HG03196 (cell line): ENCODE measurements around the gene C11orf68.
"Not testable (repeated sequence)": the region's sequence is repeated elsewhere in the genome, so short reads cannot be mapped to it uniquely, and the experiment has no call there.

Source experiments
- ATAC-seq: cut with Tn5 transposase; IDR thresholded peaks from one replicate; pipeline ENCODE4 v1.9.1; 2021; ENCODE audit not compliant: unreplicated experiment

The C11orf68 gene

DNA sequence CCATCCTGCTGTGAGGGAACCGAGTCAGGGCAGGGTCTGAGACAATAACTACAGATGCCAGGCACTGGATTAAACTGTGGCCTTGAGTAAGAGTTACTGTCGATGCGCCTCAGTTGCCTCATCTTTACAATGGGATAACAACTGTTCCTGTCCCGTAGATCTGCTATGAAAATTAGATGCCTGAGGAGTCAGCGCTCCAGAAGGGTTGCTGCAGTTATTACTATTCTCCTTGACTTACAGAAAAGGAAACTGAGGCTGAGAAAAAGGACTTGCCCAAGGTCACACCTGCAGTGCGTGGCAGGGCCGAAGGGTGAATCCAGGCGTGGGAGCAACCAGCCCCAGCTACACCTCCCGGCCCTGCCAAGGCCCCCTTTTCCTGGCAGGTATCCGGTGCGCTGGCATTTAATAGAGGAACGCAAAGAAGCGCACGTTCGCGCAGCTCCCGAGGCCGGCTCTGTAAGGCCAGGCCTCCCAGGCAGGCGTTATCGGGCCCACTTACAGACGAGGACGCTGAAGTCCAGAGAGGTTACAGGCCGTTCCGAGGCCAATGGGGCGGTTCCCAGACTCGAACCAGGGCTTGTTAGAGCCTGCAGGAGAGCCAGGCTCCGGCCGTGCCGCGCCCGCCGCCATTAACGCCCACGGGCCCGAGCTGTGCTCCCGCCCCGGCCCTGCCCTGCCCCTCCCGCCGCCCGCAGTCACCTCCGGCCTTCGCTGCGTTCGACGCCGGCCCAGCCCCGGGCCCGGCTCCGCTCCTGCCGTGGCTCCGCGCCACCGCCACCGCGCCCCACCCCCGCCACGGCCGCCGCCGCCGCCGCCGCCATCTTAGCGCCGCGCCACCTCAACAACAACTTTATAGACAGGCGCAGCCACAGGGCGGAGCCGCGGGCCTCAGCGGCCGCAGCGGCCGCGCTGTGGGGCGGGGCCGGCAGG lies at the start of gene C11orf68:
C11orf68 (minus strand) TSS at position 852 of the 930 bp plus-strand sequence; CDS start at position 821, 31 bp downstream.
- peak; percentile 50 for ATAC-seq

- ATAC-seq = no peak
Observed at GRCh38 chr11:65967329-65967934, 48.6 kb upstream of the C11orf68 start.

DNA sequence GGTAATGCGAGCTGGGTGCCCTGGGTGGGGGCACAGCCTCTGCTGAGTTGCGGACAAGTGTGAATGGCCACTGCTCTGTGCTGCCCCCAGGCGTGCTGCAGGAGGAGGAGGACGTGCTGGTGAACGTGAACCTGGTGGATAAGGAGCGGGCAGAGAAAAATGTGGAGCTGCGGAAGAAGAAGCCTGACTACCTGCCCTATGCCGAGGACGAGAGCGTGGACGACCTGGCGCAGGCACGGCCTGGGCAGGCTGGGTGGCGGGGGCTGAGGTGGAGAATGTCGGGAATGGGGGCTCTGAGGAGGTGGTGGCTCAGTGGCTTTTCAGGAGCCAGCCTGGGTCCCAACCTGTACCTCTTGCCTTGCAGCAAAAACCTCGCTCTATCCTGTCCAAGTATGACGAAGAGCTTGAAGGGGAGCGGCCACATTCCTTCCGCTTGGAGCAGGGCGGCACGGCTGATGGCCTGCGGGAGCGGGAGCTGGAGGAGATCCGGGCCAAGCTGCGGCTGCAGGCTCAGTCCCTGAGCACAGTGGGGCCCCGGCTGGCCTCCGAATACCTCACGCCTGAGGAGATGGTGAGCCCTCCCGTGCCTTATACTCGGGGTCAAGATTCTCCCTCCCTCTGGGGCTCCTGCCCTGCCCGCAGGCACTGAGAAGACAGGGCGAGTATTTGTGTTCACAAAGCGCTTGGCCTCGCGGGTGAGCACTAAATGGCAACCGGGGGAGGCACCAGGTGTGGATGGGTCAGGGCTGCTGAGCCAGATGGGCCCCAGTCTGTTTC lies 47.3 kb upstream of the C11orf68 start:
- ATAC-seq = no peak

GRCh38 chr11:65964906-65965305 lies 46.0 kb upstream of the C11orf68 start:
- ATAC-seq = no peak

GRCh38 chr11:65962141-65962564 lies 43.3 kb upstream of the C11orf68 start:
- no peak for ATAC-seq

DNA sequence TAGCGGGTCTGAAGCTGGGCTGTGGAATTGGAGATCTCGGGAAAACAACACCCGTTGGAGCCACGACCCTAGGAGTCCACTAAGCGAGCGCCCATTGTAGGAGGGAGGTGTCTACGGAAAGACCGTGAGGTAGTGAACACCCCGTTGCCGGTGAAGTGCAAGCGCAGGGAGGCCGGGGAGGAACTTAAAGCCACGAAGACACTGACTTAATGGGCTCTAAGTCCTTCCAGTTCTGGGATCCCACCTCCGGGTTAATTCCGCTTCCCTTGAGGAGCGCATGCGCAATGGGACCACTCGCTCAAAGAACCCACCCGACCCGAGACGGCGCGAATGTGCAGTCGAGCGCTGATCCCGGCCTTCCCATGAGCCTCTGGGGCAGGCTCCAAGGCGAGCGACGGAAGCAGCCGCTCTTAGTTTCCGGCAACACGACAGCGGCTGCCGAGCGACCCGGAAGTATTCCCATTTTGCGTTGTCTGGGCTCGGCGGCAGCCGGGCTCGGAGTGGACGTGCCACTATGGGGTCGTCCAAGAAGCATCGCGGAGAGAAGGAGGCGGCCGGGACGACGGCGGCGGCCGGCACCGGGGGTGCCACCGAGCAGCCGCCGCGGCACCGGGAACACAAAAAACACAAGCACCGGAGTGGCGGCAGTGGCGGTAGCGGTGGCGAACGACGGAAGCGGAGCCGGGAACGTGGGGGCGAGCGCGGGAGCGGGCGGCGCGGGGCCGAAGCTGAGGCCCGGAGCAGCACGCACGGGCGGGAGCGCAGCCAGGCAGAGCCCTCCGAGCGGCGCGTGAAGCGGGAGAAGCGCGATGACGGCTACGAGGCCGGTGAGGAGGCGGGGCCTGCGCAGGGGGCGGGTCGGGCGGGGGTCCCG lies 42.6 kb upstream of the C11orf68 start, which contains the start of gene SART1:
SART1 (plus strand) TSS at position 468 of the 874 bp plus-strand sequence; CDS start at position 515, 47 bp downstream.
- peak; percentile 77 for ATAC-seq

DNA sequence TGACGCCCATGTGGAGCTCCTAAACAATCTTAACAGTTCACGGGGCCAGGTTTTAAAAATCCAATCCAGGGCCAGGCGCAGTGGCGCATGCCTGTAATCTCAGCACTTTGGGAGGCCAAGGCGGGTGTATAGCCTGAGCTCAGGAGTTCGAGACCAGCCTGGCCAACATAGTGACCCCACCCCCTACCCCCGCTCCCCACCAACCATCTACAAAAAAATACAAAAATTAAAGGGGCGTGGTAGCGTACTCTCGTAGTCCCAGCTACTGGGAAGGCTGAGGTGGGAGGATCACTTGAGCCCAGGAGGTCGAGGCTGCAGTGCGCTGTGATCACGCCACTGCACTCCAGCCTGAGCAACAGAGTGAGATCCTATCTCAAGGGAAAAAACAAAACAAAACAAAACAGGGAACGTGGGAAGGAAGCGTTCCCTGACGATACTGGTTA lies 42.0 kb upstream of the C11orf68 start:
- no peak for ATAC-seq

DNA sequence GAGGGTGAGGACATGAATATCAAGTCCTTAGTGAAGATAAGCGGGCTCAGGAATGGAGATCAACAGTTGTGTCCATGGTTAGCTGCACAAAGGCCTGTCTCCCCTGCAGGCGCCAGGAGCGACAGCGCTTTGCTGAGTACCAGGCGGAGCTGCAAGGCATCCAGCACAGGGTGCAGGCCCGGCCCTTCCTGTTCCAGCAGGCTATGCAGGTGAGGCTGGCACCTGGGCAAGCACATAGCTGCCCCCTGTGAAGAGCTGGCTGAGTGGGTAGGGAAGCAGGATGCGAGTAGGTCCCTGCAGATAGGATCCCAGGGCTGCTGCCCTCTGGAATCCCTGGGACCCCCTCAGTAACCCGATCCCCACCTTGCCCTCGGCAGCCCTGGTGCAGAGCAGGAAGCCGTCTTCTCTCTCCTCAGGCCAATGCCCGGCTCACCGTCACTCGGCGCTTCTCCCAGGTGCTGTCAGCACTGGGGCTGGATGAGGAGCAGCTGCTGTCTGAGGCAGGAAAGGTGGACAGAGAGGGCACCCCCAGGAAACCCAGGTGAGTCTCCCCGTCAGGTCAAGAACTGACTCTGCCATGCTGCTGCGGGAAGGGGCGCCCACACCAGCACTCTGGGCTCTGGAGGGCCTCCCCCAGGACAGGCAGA lies 40.0 kb upstream of the C11orf68 start:
- no peak for ATAC-seq

DNA sequence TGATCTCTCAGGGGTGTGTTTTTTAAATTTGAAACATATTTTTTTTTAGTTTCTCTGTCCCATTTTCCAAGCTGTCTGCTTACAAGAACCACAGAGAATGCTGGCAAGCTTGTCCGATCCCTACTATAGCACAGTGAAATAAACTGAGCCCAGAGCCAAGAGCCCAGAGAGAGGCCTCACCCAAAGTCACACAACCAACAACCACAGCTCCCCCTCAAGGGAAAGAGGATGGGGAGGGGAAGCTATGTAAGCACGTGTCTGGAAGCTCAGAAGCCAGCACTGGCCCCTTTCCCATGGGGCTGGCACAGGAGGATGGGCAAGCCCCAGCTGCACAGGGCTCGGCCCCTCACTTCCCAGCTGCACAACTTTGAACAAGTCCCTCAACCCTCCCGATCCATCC lies 39.4 kb upstream of the C11orf68 start:
- no peak for ATAC-seq

GRCh38 chr11:65954771-65955170 lies 35.9 kb upstream of the C11orf68 start:
- no peak for ATAC-seq

GRCh38 chr11:65953471-65953870 lies 34.6 kb upstream of the C11orf68 start:
- ATAC-seq = no peak

DNA sequence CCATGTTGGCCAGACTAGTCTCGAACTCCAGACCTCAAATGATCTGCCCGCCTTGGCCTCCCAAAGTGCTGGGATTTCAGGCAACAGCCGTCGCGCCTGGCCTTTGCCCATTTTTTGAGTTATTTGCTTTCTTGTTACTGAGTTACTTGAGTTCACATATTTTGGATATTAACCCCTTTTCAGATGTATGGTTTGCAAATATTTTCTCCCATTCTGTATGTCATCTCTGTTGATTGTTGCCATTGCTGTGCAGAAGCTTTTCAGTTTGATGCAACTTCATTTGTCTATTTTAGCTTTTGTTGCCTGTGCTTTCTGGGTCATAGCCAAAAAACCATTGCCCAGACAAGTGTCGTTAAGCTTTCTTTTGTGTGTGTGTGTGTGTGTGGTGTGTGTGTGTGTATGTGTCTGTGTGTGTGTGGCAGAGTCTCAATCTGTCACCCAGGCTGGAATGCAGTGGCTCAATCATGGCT lies 33.2 kb upstream of the C11orf68 start:
- no peak for ATAC-seq

DNA sequence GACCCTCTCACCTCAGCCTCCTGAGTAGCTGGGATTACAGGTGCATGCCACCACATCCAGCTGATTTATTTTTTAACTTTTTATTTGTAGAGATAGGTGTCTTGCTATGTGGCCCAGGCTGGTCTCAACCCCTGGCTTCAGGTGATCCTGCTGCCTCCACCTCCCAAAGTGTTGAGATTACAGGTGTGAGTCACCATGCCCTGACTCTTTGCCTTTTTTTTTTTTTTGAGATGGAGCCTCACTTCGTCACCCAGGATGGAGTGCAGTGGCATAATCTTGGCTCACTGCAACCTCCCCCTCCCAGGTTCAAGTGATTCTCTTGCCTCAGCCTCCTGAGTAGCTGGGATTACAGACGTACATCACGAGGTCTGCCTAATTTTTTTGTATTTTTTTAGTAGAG lies 32.8 kb upstream of the C11orf68 start:
- ATAC-seq = not testable (repeated sequence)

GRCh38 chr11:65950711-65951110 lies 31.8 kb upstream of the C11orf68 start:
- not testable (repeated sequence) for ATAC-seq

DNA sequence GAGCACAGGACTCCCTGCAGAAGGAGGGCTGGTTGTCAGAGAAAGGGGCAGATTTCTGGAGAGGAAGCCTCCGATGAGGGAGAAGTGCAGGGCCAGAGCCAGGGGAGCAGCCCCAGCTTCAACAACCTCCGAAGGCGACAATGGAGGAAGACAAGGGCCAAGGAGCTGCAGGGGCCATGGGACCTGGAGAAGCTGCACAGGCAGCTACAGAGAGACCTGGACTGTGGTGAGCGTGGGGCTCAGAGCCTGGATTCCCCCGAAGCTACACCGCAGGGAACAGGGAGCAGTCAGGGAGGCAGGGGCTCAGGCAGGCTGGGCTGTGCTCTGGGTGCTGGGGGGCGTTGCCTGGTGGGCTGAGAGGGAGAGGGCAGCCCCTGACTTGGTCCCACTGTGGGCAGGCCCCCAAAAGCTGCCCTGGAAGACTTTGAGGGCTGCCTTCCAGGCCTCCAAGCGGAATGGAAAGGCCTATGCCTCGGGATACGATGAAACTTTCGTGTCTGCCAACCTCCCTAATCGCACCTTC lies 28.8 kb upstream of the C11orf68 start:
- ATAC-seq = no peak

- ATAC-seq = no peak
Observed at GRCh38 chr11:65947133-65947532, 28.3 kb upstream of the C11orf68 start.

GRCh38 chr11:65946655-65947054 lies 27.8 kb upstream of the C11orf68 start:
- no peak for ATAC-seq

DNA sequence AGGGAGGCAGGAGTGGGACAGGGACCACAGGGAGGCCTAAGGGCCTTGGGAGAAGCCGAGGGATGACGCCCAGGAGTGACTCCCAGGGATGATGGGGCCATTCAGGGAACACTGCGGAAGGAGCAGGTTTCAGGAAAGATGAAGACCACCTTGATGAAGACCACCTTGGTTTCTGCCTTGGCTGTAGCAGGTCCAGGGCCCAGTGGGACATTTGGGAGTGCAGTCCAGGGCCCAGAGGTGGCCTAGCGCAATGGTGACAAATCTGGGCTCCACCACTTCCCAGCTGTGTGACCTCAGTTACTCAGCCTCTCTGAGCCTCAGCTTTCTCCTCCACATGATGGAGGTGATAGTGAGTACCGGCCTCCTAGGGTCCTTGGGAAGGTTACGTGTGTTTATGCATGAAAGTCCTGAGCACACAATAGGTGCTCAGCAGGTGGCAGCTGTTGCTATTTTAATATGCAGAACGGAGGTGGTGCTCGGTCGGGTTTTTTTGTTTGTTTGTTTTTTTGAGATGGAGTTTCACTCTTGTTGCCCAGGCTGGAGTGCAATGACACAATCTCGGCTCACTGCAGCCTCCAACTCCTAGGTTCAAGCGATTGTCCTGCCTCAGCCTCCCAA lies 27.2 kb upstream of the C11orf68 start:
- ATAC-seq = no peak

GRCh38 chr11:65945430-65945911 lies 26.6 kb upstream of the C11orf68 start, which contains the start of gene TSGA10IP:
TSS of gene TSGA10IP (plus strand) at chr11:65945480. CDS start at chr11:65945676, 196 bp downstream.
- ATAC-seq = no peak
